NCI-H146 (cell line): ENCODE data around the gene COX10.
"Not testable (repeated sequence)": the region's sequence is repeated elsewhere in the genome, so short reads cannot be mapped to it uniquely, and the experiment has no call there.

Source experiments
- DNase-seq: peaks from one replicate; lab custom pipeline; 2025; lab: John Stamatoyannopoulos, UW

COX10 gene

GRCh38 chr17:14205380-14205779 lies 136.1 kb downstream of the COX10 start:
- no peak for DNase-seq

DNA sequence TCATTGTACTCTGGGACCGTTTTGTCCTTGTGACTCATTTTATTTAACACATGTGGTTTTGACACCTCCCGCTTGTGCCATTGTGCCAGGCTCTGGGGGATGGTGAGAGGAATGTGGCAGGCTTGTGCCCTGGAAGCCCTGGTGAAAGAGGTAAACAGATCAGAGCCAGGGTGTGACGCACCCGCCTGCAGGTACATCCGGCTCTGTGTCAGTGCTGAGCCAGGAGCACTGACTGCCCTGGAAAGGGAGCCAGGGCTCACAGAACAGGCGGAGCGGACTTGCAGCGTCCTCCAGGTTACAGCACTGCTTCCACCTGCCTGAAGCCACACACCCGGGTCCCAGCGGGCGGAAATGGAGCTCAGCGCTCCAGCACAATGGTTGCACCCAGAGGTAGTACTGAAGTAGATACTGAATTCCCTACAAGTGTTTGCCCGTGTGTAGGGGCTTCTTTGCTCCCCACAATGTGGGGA lies 136.7 kb downstream of the COX10 start:
- DNase-seq, result no peak

DNA sequence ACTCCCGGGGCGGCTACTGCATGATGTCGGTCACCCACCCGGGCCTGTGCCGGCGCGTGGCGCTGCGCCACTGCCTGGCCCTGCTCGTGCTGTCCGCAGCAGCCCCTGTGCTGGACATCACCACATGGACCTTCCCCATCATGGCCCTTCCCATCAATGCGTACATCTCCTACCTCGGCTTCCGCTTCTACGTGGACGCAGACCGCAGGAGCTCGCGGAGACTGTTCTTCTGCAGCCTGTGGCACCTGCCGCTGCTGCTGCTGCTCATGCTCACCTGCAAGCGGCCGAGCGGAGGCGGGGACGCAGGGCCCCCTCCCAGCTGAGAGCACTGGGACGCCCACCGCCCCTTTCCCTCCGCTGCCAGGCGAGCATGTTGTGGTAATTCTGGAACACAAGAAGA lies 137.6 kb downstream of the COX10 start:
- DNase-seq, result no peak

GRCh38 chr17:14207791-14208190 lies 138.5 kb downstream of the COX10 start:
- DNase-seq, result no peak

DNA sequence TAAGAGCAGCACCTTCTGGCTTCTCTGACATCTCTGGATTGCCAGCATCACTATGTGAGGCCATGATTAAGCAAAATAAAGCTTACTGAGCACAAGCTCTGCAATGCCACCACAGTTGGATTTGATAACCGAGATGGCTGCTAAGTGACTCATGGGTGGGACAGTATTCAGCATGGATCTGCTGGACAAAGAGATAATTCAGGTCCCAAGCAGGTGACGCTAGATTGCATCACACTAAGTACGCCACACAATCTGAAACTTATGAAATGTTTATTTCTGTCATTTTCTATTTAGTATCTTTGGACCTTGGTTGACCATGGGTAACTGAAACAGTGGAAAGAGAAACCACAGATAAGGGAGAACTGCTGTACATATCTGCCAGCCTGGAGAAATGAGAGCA lies 139.9 kb downstream of the COX10 start:
- DNase-seq, result no peak

- no peak for DNase-seq
These were observed 141.9 kb downstream of the COX10 start for GRCh38 chr17:14211246-14211645.

DNA sequence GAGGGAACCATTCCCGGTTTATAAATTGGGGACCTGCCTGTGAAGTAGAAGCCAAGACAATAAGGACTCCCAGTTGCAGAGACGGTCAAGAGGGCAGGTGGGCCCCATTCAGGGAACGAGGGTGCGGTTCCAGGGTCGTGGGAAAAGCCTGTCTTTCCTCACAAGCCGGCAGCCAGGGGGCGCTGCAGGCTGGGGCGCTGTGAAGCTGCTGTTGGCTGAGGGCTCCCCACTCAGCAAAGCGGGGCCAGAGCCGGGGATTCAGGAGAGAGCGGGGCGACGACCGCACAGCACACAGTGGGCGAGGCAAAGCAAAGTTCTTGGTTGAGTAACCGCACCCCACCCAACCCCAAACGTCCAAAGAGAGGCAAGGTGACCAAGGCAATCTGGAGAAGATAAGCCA lies 142.5 kb downstream of the COX10 start:
- DNase-seq, result no peak

DNA sequence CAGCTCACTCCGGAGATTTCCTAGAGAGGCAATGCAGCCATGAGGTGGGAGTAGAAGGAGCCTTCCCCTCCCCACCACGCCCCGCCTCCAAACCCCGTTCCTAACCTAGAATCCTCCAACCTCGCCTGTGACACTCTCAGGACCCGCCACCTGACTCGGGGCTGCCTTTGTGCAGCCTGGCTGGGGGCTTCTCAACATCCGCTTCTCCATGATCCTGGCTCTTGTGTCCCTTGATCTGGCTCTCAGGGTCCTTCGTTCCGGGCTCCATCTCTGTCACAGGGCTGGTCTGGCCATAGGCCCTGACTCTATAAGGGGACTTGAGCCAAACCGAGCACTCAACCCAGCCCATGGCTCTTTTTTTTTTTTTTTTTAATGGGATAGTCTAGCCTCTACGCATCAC lies 143.1 kb downstream of the COX10 start:
- DNase-seq, result no peak

DNA sequence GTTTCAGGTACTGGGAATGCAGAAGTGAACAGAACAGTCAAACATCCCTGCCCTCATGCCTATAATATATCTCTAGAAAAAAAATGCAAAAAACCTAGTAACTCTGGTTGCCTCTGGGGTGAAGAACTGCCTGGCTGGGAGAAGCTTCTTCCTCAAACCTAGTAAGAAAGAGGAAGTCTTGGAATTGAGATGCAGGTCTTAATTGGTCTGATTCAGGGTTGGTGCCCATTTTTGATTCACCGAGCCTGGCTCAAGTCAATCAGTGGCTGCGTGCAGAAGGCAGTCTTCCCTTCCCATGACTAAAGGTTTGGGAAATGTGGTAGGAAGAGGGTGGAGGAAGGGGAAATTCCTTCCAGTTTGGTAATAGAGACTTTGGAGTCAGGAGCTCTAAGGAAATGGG lies 145.0 kb downstream of the COX10 start:
- no peak for DNase-seq

GRCh38 chr17:14222611-14223010 lies 153.3 kb downstream of the COX10 start:
- DNase-seq, result no peak

DNA sequence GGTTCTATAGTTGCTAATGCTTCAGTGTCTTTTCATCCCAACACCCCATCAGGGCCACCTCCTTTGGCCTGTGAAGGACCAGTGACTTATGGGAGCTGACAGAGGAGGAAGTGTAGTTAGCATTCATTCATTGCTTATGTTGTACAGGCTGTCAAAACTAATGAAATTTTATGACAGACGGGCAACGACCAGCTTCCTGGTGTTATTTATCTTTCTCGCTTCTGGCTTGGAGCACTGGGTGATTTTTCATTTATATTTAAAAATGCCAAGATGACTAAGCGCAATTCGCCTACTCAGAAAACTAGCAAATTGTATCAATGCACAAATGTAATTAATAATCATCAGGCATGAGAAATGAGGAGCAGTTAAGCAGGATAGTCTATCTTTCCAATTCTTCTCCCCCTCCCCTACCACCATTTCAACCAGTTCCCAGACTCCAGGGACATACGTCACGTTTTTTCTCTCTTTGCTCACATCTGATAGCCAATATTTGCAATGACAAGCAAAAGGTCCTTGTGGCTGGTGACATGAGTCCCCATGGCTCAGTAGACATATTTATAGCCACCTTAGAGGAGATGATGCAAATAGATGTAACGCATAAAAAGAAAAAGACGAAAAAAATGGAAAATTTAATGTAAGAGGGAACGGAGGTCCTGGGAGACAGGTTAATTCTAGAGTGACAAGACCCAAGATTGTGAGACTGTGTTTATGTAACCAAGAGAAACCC lies 156.1 kb downstream of the COX10 start:
- DNase-seq, result no peak

- DNase-seq, result no peak
These were observed 157.7 kb downstream of the COX10 start for GRCh38 chr17:14227052-14227451.

DNA sequence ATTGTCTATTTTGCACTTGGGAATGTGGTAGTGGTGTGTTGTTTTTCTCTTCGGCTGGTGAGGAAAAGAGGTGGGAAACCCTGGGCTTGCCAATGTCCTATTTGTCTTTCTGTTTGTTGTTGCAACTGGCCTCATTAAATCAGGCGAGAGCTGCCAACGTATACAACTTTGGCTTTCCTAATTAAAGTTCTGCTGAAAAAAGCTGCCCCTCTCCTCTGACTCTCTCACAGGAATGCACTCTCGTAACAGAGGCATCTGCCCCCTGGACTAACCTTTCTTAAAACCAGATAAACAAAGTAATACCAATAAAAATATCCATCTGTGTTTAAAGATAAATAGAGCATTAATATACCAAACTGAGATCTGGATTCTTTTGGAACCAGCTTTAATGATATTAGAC lies 159.6 kb downstream of the COX10 start:
- no peak for DNase-seq

DNA sequence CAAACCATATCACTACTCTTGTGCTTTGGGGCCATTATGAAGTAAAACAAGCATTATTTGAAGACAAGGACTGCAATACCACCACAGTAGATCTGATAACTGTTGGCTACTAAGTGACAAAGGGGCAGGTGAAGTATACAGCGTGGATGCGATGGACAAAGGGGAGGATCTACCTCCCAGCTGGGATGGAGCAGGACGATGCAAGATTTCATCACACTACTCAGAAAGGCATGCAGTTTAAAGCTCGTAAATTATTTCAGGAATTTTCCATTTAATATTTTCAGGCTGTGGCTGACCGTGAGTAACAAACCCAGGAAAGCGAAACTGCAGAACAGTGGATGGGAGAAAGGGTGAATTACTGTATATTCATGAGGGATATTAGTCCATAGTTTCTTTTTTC lies 161.9 kb downstream of the COX10 start:
- not testable (repeated sequence) for DNase-seq

DNA sequence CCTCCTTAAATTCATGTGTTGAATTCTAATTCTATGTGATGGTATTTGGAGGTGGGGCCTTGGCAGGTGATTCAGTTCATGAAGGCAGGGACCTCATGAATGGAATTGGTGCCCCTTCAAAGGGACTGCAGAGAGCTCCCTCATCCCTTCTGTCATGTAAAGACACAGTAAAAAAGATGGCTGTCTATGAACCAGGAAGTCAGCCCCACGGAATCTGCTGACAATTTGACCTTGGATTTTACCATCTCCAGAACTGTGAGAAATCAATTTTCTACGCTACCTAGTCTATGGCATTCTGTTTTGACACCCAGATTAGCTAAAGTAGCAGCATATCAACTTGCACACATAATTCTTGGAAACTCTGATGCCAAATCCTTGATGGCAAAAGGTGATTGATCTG lies 165.7 kb downstream of the COX10 start:
- DNase-seq, result not testable (repeated sequence)

GRCh38 chr17:14236032-14236431 lies 166.7 kb downstream of the COX10 start:
- not testable (repeated sequence) for DNase-seq

GRCh38 chr17:14236762-14237161 lies 167.5 kb downstream of the COX10 start, which contains the start of gene CDRT15:
Gene CDRT15, minus strand, starts transcription at chr17:14236862. Its CDS starts 29 bp downstream, at chr17:14236833.
- not testable (repeated sequence) for DNase-seq

- not testable (repeated sequence) for DNase-seq
These were observed 170.0 kb downstream of the COX10 start for GRCh38 chr17:14239271-14239670.

- no peak for DNase-seq
These were observed 175.7 kb downstream of the COX10 start for GRCh38 chr17:14245002-14245401.

DNA sequence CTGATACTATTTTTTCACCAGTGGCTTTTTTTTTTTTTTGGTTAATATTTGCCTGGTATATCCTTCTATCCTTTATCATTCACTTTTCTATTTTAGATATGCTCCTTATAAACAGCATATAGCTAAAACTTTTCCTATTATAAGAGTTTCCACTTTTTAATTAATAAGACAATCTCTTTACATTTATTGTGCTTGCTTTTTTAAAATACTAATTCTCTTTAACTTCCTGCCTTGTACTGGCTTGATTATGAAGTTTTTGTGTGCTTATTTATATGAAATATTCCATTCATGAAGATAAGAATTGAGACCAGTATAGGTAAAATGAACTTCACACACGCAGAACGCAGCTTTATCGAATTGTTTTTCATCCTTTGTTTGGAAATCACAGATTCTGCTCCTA lies 176.3 kb downstream of the COX10 start:
- DNase-seq, result no peak
